Effector CD4-positive, alpha-beta T cell (primary cell): ENCODE results near the gene VPS52.
A peak's percentile ranks its signal among the peaks of the same experiment; 100 is the strongest.

Source experiments
- DNase-seq: peaks from one replicate; pipeline ENCODE4 v3.0.0-alpha.2; 2020

Gene VPS52

GRCh38 chr6:33207552-33208090, 64.1 kb downstream of the VPS52 start:
- no peak for DNase-seq

- DNase-seq, result no peak
Measured at GRCh38 chr6:33206864-33207551, 64.7 kb downstream of the VPS52 start.

GRCh38 chr6:33206027-33206863, 65.4 kb downstream of the VPS52 start:
- no peak for DNase-seq

GRCh38 chr6:33205191-33206026, 66.3 kb downstream of the VPS52 start:
- no peak for DNase-seq

- DNase-seq, result peak; percentile 87
Measured at GRCh38 chr6:33204415-33205190, 67.1 kb downstream of the VPS52 start, which contains the start of gene HSD17B8. TSS of gene HSD17B8 (plus strand) at chr6:33204655. CDS start at chr6:33204669, 14 bp downstream.

GRCh38 chr6:33204165-33204414, 67.6 kb downstream of the VPS52 start:
- no peak for DNase-seq

GRCh38 chr6:33203443-33204164, 68.1 kb downstream of the VPS52 start:
- DNase-seq, result no peak

- no peak for DNase-seq
Measured at GRCh38 chr6:33202799-33203198, 68.9 kb downstream of the VPS52 start.

- no peak for DNase-seq
Measured at GRCh38 chr6:33201935-33202334, 69.7 kb downstream of the VPS52 start.

- DNase-seq, result no peak
Measured at GRCh38 chr6:33201147-33201545, 70.5 kb downstream of the VPS52 start.
